Uterine smooth muscle cell (primary cell): ENCODE data around the gene MARK1. TPM values are rescaled to one million over a fixed set of nuclear protein-coding genes. Genes with fewer than 3 reads are reported as not detected.

ENCODE experiments used
- total RNA-seq: library from RNA; depleted of rRNA; stranded (reverse); fragments of >200 nt; gene quantifications from 2 replicates; pipeline ENCODE4 v1.2.3, GENCODE V29; 2014

MARK1 gene
- 1.7 and 1.9 TPM in 2 replicates for total RNA-seq

DNA sequence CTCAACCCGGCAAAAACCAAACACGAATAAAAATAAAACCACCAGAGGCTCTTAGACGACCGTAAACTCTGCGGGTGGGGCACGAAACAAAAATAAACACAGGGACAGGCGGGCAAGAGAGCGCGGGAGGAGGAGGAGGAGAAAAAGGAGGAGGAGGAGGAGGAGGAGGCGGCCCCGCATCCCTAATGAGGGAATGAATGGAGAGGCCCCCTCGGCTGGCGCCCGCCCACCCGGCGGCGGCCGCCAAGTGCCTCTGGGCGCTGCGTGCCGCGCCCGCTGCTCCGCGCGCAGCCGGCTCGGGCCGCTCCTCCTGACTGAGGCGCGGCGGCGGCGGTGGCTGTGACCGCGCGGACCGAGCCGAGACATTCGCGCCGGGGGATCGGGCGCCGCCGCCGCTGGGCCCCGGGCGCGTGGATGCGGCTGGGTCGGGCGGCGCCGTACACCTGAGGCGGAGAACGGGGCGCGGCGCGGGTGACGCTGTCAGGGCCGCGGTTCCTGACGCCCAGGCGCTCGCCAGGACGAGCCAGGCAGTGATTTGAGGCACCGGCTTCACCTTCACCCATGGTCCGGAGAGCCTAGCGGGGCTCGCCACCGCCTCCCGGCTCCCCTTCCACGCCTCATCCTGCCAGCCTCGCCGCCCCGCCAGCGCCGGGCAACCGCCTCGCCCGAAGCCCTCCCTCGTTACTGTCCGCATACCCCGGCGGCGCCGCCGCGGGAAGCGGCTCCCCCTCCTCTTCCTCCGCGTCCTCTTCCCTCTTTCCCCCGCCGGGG is at the start of gene MARK1:
MARK1 (plus strand) TSS at position 229 of the 771 bp plus-strand sequence. CDS start 687 bp downstream, outside the sequence.

DNA sequence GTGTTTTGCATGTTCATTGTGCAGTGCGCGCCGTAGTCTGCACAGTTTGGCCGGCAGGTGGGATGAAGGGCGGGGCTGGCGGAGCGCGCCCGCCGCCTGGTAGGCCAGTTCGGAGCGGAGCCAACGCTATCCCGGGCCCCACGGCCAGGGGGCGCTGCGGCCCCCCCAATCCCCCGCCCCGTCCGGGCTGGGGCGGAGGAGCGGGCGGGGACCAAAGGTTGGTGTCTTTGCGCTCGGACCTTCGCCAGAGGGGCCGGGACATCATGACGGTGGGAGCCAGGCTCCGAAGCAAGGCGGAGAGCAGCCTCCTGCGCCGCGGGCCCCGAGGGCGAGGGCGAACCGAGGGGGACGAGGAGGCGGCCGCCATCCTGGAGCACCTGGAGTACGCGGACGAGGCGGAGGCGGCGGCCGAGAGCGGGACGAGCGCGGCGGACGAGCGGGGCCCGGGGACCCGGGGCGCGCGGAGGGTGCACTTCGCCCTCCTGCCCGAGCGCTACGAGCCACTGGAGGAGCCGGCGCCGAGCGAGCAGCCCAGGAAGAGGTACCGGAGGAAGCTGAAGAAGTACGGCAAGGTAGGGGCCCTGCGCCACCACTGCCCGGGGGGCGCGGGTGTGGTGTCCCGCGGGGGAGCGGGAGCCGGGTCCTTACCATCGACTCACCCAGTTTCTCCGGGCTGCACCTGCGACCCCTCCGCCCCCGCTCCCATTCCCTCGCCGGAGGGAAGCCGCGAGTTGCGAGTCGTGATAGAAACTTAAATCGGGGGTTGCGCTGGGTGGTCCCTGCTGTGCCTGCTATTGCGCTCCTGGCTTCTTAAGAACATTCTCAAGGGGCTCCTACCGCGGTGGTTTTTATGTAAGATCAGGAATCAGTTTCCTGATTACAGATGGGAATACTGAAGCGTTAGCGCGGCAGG is 162.5 kb downstream of the MARK1 start, which contains the start of gene C1orf115:
C1orf115 (plus strand) TSS at position 224 of the 913 bp plus-strand sequence; CDS start at position 264, 40 bp downstream.

Other genes starting within 250 kb of the MARK1 start
- gene C1orf115, start 162.2 kb downstream of the MARK1 start, total RNA-seq = 2.5 and 4.2 TPM in 2 replicates
- gene MTARC2, start 220.2 kb downstream of the MARK1 start, total RNA-seq = 1.5 and 2.7 TPM in 2 replicates